HG03378 (cell line): ENCODE results near the gene PRR15L.
"Not testable (repeated sequence)": the region's sequence is repeated elsewhere in the genome, so short reads cannot be mapped to it uniquely, and the experiment has no call there.

ENCODE experiments used
- ATAC-seq: cut with Tn5 transposase; IDR thresholded peaks from one replicate; pipeline ENCODE4 v1.9.1; 2021; ENCODE audit warnings: mild to moderate bottlenecking, moderate library complexity; ENCODE audit not compliant: unreplicated experiment

PRR15L gene

GRCh38 chr17:47941246-47942095, 16.2 kb downstream of the PRR15L start, which contains the start of gene PNPO:
Gene PNPO, plus strand, starts transcription at chr17:47941571. Its CDS starts 105 bp downstream, at chr17:47941676.
- peak; percentile 87 for ATAC-seq

GRCh38 chr17:47937941-47938340, 19.7 kb downstream of the PRR15L start:
- no peak for ATAC-seq

GRCh38 chr17:47935961-47936360, 21.7 kb downstream of the PRR15L start:
- ATAC-seq, result no peak

- not testable (repeated sequence) for ATAC-seq
These were observed 22.2 kb downstream of the PRR15L start for GRCh38 chr17:47935468-47935867.

GRCh38 chr17:47934856-47935255, 22.8 kb downstream of the PRR15L start:
- no peak for ATAC-seq

GRCh38 chr17:47931848-47932247, 25.8 kb downstream of the PRR15L start:
- ATAC-seq, result no peak

- no peak for ATAC-seq
These were observed 28.3 kb downstream of the PRR15L start for GRCh38 chr17:47929218-47930000.

GRCh38 chr17:47928415-47928814, 29.3 kb downstream of the PRR15L start:
- no peak for ATAC-seq

- no peak for ATAC-seq
These were observed 29.8 kb downstream of the PRR15L start for GRCh38 chr17:47927821-47928400.

- no peak for ATAC-seq
These were observed 32.0 kb downstream of the PRR15L start for GRCh38 chr17:47925678-47925988.

- no peak for ATAC-seq
These were observed 32.7 kb downstream of the PRR15L start for GRCh38 chr17:47924785-47925677.

- ATAC-seq, result not testable (repeated sequence)
These were observed 37.8 kb downstream of the PRR15L start for GRCh38 chr17:47919889-47920288.

- no peak for ATAC-seq
These were observed 38.7 kb downstream of the PRR15L start for GRCh38 chr17:47918991-47919390.

GRCh38 chr17:47918006-47918405, 39.7 kb downstream of the PRR15L start:
- ATAC-seq, result no peak

GRCh38 chr17:47917581-47917980, 40.1 kb downstream of the PRR15L start:
- ATAC-seq, result no peak

GRCh38 chr17:47916489-47917208, 41.0 kb downstream of the PRR15L start:
- ATAC-seq, result no peak

- no peak for ATAC-seq
These were observed 41.8 kb downstream of the PRR15L start for GRCh38 chr17:47915776-47916398.

- ATAC-seq, result no peak
These were observed 43.3 kb downstream of the PRR15L start for GRCh38 chr17:47914306-47914948.

- ATAC-seq, result no peak
These were observed 44.6 kb downstream of the PRR15L start for GRCh38 chr17:47913050-47913449.
